Panc1 (cell line): ENCODE data around the gene PTPRJ. TPM values are rescaled to one million over a fixed set of nuclear protein-coding genes. Genes with fewer than 3 reads are reported as not detected.

Experiments
- ATAC-seq: fragments of 200-7000 bp; cut with Tn5 transposase; 2 replicates; pipeline ENCODE4 v1.9.1; 2020; ENCODE audit warnings: mild to moderate bottlenecking, moderate library complexity
- BruUV-seq: library from RNA; stranded (reverse); fragments of 400-500 nt; replicated peaks from 2 replicates; lab custom pipeline; 2021; lab: Mats Ljungman, UMichigan
- CTCF ChIA-PET: fragments of 300-600 bp; sonication (Branson Sonifier 250); formaldehyde crosslinking; loops from one replicate; lab custom pipeline; 2022; ENCODE audit warnings: antibody characterized with exemption; lab: Charles Lee
- POLR2A ChIA-PET: fragments of 300-600 bp; sonication (Branson Sonifier 250); formaldehyde crosslinking; loops from one replicate; lab custom pipeline; 2022; ENCODE audit warnings: antibody characterized with exemption; lab: Charles Lee
- DNase-seq: peaks from one replicate; pipeline ENCODE4 v3.0.0-alpha.2; 2010; ENCODE audit warnings: low read depth, low spot score
- H3K27ac ChIP-seq: 2 replicates; pipeline ENCODE4 v1.5.1; 2011; ENCODE audit warnings: mild to moderate bottlenecking, low read length, inconsistent platforms
- H3K27me3 ChIP-seq: fragments of 200-500 bp; sonication (Bioruptor generic); 2 replicates; pipeline ENCODE4 v1.6.0; 2014; ENCODE audit warnings: low read length, inconsistent platforms; ENCODE audit not compliant: control insufficient read depth, insufficient read depth
- H3K36me3 ChIP-seq: fragments of 200-500 bp; sonication (Bioruptor generic); 2 replicates; pipeline ENCODE4 v1.5.1; 2014; ENCODE audit warnings: inconsistent platforms, mild to moderate bottlenecking, low read length, moderate library complexity; ENCODE audit not compliant: control insufficient read depth, insufficient read depth
- H3K4me1 ChIP-seq: 2 replicates; pipeline ENCODE4 v1.5.1; 2011; ENCODE audit warnings: inconsistent platforms, mild to moderate bottlenecking, low read length, moderate library complexity; ENCODE audit not compliant: control insufficient read depth, insufficient read depth
- H3K4me3 ChIP-seq, 2 experiments: 2 replicates each; pipeline ENCODE4 v1.5.1; 2011 to 2012; ENCODE audit warnings: low read depth in 2 of 2, low read length in 2 of 2, mild to moderate bottlenecking in 2 of 2, inconsistent platforms in 1 of 2, moderate library complexity in 1 of 2
- H3K9me3 ChIP-seq: fragments of 200-500 bp; sonication (Bioruptor generic); 2 replicates; pipeline ENCODE4 v1.5.1; 2014; ENCODE audit warnings: low read depth, mild to moderate bottlenecking, inconsistent platforms, low read length, moderate library complexity; ENCODE audit not compliant: control insufficient read depth, insufficient read depth
- POLR2AphosphoS5 ChIP-seq: IDR thresholded peaks from 2 replicates; pipeline ENCODE4 v1.6.1; 2012; ENCODE audit warnings: mild to moderate bottlenecking, low read depth, low read length, moderate library complexity
- SIN3A ChIP-seq: IDR thresholded peaks from 2 replicates; pipeline ENCODE4 v1.6.1; 2012; ENCODE audit warnings: low read depth, mild to moderate bottlenecking, low read length, moderate library complexity, borderline replicate concordance; ENCODE audit not compliant: insufficient read depth
- TCF7L2 ChIP-seq: IDR thresholded peaks from 2 replicates; pipeline ENCODE4 v1.6.1; 2011; ENCODE audit warnings: mild to moderate bottlenecking, low read depth, low read length, inconsistent platforms
- in situ Hi-C: cut with HindIII; loops from 2 replicates; pipeline ENCODE4 v1.10.0; 2016; ENCODE audit warnings: low sequenced_read_pairs, low pct_unique_long_range_greater_than_20kb
- intact Hi-C: fragments of 100-400 bp; cut with micrococcal nuclease; formaldehyde crosslinking; loops from one replicate; pipeline ENCODE4 v1.10.0; 2022; ENCODE audit not compliant: unreplicated experiment
- total RNA-seq: library from RNA; stranded (reverse); gene quantifications from one replicate; pipeline ENCODE4 v1.2.1, GENCODE V29; 2021; ENCODE audit not compliant: unreplicated experiment
- TF ChIP-seq, protein P1 (sequence below), 2 experiments: IDR thresholded peaks; 2 replicates each; pipeline ENCODE4 v1.6.1; 2011 to 2012; ENCODE audit warnings: low read depth in 2 of 2, control low read depth in 1 of 2, low read length in 1 of 2, mild to moderate bottlenecking in 1 of 2, moderate library complexity in 1 of 2; ENCODE audit not compliant: insufficient read depth in 1 of 2
- TF ChIP-seq, protein P2 (sequence below): fragments of 450-650 bp; IDR thresholded peaks from 2 replicates; pipeline ENCODE4 v1.5.1; 2017; ENCODE audit warnings: mild to moderate bottlenecking

The PTPRJ gene
- total RNA-seq, 1 experiment from 2014 or later, result 73.6 TPM

DNA sequence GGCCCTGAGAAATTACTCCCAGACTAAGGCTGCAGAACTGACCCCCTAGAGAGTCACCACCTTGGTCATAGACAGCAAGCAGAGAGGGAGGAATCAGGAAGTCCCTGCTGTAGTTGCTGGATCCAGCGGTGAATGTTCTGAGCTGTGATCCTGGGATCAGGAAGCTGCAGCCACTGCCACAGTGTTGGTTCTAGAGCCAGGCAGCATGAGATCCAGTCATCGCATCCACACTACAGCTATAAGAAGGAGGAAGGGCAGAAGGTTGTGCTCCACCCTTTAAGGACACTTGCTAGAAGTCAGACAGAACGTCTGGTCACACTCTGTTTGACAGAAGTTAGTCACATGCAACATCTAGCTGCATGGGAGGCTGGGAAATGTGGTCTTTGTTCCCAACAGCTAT, 131.5 kb downstream of the PTPRJ start:
- no peak for ATAC-seq

DNA sequence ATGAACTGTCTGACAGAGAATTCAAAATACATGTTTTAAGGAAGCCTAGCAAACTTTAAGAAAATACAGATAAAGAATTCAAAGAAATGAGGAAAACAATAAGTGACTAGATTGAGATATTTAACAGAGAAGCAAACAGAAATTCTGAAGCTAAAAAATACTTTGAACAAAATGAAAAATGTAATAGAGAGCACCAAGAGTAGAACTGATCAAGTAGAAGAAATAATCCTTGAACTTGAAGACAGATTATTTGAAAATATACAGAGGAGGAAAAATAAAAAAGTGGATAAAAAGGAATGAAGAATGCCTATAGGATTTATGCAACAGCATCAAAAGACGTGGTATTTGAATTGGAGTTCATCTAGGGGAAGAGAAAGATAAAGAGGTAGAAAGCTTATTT, 134.4 kb downstream of the PTPRJ start:
- ATAC-seq (no peak), DNase-seq (no peak)
- in situ Hi-C loops, result no loop called here
- Histone ChIP-seq H3K27me3 (no peaks in the 10 kb centered on the region), H3K9me3 (peaks cover 5% of the 10 kb centered on the region; the same call in 1 of the 2 replicates), H3K27ac (no peak overlapping the region), H3K36me3 (no peaks in the 10 kb centered on the region), H3K4me3 (no peak overlapping the region), H3K4me1 (peaks cover 4% of the 10 kb centered on the region; the same call in 1 of the 2 replicates)
- BruUV-seq, result no TSS peak
- ChIA-PET CTCF (no interaction called here), POLR2A (interaction anchor here (0.6 kb wide), 2 partner anchors 22 to 51 kb away, joined by 3 to 14 read pairs; no protein-coding TSS in a partner anchor)
- TF ChIP-seq, protein P1, sequence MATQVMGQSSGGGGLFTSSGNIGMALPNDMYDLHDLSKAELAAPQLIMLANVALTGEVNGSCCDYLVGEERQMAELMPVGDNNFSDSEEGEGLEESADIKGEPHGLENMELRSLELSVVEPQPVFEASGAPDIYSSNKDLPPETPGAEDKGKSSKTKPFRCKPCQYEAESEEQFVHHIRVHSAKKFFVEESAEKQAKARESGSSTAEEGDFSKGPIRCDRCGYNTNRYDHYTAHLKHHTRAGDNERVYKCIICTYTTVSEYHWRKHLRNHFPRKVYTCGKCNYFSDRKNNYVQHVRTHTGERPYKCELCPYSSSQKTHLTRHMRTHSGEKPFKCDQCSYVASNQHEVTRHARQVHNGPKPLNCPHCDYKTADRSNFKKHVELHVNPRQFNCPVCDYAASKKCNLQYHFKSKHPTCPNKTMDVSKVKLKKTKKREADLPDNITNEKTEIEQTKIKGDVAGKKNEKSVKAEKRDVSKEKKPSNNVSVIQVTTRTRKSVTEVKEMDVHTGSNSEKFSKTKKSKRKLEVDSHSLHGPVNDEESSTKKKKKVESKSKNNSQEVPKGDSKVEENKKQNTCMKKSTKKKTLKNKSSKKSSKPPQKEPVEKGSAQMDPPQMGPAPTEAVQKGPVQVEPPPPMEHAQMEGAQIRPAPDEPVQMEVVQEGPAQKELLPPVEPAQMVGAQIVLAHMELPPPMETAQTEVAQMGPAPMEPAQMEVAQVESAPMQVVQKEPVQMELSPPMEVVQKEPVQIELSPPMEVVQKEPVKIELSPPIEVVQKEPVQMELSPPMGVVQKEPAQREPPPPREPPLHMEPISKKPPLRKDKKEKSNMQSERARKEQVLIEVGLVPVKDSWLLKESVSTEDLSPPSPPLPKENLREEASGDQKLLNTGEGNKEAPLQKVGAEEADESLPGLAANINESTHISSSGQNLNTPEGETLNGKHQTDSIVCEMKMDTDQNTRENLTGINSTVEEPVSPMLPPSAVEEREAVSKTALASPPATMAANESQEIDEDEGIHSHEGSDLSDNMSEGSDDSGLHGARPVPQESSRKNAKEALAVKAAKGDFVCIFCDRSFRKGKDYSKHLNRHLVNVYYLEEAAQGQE (IDR thresholded peaks at IDR 0.05; ENCODE audit: insufficient read depth in 1 of 2, low read depth in 2 of 2, low read length in 1 of 2), result no peak
- TF ChIP-seq, protein P2, sequence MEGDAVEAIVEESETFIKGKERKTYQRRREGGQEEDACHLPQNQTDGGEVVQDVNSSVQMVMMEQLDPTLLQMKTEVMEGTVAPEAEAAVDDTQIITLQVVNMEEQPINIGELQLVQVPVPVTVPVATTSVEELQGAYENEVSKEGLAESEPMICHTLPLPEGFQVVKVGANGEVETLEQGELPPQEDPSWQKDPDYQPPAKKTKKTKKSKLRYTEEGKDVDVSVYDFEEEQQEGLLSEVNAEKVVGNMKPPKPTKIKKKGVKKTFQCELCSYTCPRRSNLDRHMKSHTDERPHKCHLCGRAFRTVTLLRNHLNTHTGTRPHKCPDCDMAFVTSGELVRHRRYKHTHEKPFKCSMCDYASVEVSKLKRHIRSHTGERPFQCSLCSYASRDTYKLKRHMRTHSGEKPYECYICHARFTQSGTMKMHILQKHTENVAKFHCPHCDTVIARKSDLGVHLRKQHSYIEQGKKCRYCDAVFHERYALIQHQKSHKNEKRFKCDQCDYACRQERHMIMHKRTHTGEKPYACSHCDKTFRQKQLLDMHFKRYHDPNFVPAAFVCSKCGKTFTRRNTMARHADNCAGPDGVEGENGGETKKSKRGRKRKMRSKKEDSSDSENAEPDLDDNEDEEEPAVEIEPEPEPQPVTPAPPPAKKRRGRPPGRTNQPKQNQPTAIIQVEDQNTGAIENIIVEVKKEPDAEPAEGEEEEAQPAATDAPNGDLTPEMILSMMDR, result no peak
- TF ChIP-seq TCF7L2, result no peak
- TF ChIP-seq SIN3A, result no peak
- TF ChIP-seq POLR2AphosphoS5, result no peak
- intact Hi-C loops, result no loop called here

More for the DNA sequence above, 131.5 kb downstream of the PTPRJ start:
- TSS peak; percentile 20 for BruUV-seq
- H3K9me3 ChIP-seq, result peaks cover 5% of the 10 kb centered on the region; the same call in 1 of the 2 replicates
- in situ Hi-C loops (no loop called here), intact Hi-C loops (no loop called here)
- DNase-seq, result no peak
- TF ChIP-seq, protein P2, result no peak
- TF ChIP-seq POLR2AphosphoS5, result no peak
- TF ChIP-seq TCF7L2, result no peak
- TF ChIP-seq, protein P1 (IDR thresholded peaks at IDR 0.05; ENCODE audit: insufficient read depth in 1 of 2, low read depth in 2 of 2, low read length in 1 of 2), result no peak
- TF ChIP-seq SIN3A, result no peak
- no peaks in the 10 kb centered on the region for H3K27me3 ChIP-seq
- ChIA-PET CTCF (interaction anchor here (1.0 kb wide), 1 partner anchor 178 kb away, joined by 9 read pairs; no protein-coding TSS in a partner anchor), POLR2A (interaction anchor here (0.7 kb wide), 1 partner anchor 177 kb away, joined by 4 read pairs; no protein-coding TSS in a partner anchor)
- no peaks in the 10 kb centered on the region for H3K36me3 ChIP-seq
- H3K4me1 ChIP-seq, result peaks cover 18% of the 10 kb centered on the region
- H3K27ac ChIP-seq, result no peak overlapping the region
- H3K4me3 ChIP-seq, result no peak overlapping the region
